A673 (cell line): Measurements from ENCODE around the gene PYGO2.

Source experiments
- EZH2 ChIP-seq: fragments of 200-600 bp; sonication (generic); IDR thresholded peaks from 2 replicates; pipeline ENCODE4 v1.6.1; 2017; ENCODE audit warnings: borderline replicate concordance, low read depth, mild to moderate bottlenecking, mixed read lengths, antibody characterized with exemption, low read length; ENCODE audit not compliant: poor library complexity, severe bottlenecking
- TF ChIP-seq, protein P1 (sequence below): fragments of 300-800, 200-600 bp; sonication (generic); conservative IDR thresholded peaks from 2 replicates; pipeline ENCODE4 v1.5.1; 2017; ENCODE audit warnings: low read depth, mild to moderate bottlenecking, antibody characterized with exemption, low read length, moderate library complexity, mixed read lengths

DNA sequence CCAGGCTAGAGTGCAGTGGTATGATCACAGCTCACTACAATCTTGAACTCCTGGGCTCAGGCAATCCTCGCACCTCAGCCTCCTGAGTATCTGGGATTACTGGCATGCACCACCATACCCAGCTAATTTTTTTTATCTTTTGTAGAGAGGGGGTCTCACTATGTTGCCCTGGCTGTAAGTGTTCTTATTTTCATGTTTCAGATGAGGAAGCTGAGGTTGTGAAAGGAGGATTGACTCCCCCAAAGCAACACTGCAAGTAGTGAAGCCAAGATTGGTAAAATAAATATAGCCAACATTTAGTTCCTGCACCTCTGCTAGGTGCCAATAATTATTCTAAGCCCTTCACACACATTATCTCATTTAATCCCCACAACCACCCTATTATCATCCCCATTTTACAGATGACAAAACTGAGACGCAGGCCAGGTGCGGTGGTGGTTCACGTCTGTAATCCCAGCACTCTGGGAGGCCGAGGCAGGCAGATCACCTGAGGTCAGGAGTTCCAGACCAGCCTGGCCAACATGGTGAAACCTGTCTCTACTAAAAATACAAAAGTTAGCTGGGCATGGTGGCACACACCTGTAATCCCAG lies 27.1 kb downstream of the PYGO2 start:
- TF ChIP-seq, protein P1, sequence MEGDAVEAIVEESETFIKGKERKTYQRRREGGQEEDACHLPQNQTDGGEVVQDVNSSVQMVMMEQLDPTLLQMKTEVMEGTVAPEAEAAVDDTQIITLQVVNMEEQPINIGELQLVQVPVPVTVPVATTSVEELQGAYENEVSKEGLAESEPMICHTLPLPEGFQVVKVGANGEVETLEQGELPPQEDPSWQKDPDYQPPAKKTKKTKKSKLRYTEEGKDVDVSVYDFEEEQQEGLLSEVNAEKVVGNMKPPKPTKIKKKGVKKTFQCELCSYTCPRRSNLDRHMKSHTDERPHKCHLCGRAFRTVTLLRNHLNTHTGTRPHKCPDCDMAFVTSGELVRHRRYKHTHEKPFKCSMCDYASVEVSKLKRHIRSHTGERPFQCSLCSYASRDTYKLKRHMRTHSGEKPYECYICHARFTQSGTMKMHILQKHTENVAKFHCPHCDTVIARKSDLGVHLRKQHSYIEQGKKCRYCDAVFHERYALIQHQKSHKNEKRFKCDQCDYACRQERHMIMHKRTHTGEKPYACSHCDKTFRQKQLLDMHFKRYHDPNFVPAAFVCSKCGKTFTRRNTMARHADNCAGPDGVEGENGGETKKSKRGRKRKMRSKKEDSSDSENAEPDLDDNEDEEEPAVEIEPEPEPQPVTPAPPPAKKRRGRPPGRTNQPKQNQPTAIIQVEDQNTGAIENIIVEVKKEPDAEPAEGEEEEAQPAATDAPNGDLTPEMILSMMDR: no peak
- no peak for TF ChIP-seq EZH2
